ENCODE results near the gene WDR72.

The WDR72 gene

DNA sequence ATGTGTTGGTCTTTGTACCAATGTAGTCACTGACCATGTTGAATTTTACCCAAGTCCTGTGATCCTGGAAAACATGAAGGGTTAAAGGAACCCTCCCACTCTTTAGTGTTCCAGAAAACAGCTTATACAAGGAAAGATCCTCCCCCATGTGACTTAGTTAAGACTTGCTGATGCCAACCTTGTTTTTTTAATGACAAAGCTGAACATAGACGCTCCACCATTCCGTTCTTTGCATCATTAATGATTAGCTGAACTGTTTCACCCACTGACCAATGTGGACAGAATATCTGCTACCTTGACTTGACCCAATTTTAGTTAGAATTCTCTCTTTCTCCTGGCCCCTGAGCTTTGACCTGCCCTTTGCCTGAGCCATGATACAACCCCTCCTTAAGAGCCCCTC lies 3.5 kb upstream of the WDR72 start:
- DNase-seq (ENCODE audit: insufficient read length, low spot score) (no peak), FAIRE-seq (no peak)
- no peak for TF ChIP-seq CTCF (IDR thresholded peaks at IDR 0.05; ENCODE audit: insufficient read depth, missing control alignments)

GRCh38 chr15:53758412-53758811 lies 1.1 kb downstream of the WDR72 start:
- DNase-seq (ENCODE audit: insufficient read length, low spot score) = no peak
- no peak for FAIRE-seq
- TF ChIP-seq CTCF (IDR thresholded peaks at IDR 0.05; ENCODE audit: insufficient read depth, missing control alignments) = no peak

GRCh38 chr15:53757906-53758305 lies 1.6 kb downstream of the WDR72 start:
- FAIRE-seq (no peak), DNase-seq (ENCODE audit: insufficient read length, low spot score) (no peak)
- TF ChIP-seq CTCF (IDR thresholded peaks at IDR 0.05; ENCODE audit: insufficient read depth, missing control alignments) = no peak

DNA sequence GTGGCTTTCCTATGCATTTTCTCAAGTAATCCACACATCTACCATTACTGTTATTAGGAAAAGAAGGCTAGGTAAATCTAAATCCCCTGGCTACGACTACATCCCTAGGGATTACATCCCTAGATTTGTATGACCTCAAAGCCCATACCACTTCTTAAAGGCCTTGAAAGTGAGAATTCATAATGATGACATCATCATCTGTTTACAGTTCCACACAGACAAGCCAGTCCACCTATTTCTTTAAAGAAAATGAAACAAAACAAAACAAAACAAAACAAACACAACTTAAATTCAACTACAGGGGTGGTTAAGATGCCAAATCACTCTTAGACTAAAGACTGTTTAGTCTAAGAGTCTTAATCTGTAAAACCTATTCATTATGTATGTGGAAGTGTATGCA lies 5.7 kb downstream of the WDR72 start:
- no peak for TF ChIP-seq CTCF (IDR thresholded peaks at IDR 0.05; ENCODE audit: insufficient read depth, missing control alignments)
- FAIRE-seq (no peak), DNase-seq (ENCODE audit: insufficient read length, low spot score) (no peak)

- TF ChIP-seq CTCF (IDR thresholded peaks at IDR 0.05; ENCODE audit: insufficient read depth, missing control alignments) = no peak
- FAIRE-seq = no peak
- DNase-seq (ENCODE audit: insufficient read length, low spot score) = no peak
These were observed 7.1 kb downstream of the WDR72 start for GRCh38 chr15:53752406-53752805.

GRCh38 chr15:53747501-53748068 lies 11.9 kb downstream of the WDR72 start:
- DNase-seq (ENCODE audit: insufficient read length, low spot score) (no peak), FAIRE-seq (no peak)
- TF ChIP-seq CTCF (IDR thresholded peaks at IDR 0.05; ENCODE audit: insufficient read depth, missing control alignments) = no peak

- DNase-seq (ENCODE audit: insufficient read length, low spot score) (no peak), FAIRE-seq (no peak)
- TF ChIP-seq CTCF (IDR thresholded peaks at IDR 0.05; ENCODE audit: insufficient read depth, missing control alignments) = no peak
These were observed 13.4 kb downstream of the WDR72 start for GRCh38 chr15:53746101-53746500.
